Neuronal stem cell (in vitro differentiated cells): ENCODE data around the gene TTC32.
A peak's percentile ranks its signal among the peaks of the same experiment; 100 is the strongest.

Experiments
- DNase-seq: peaks from one replicate; pipeline ENCODE4 v3.0.0-alpha.2; 2013; ENCODE audit warnings: low spot score
- H2AFZ ChIP-seq: one replicate; pipeline ENCODE4 v1.6.1; 2013; ENCODE audit warnings: mild to moderate bottlenecking, low read length, inconsistent platforms
- H2AK5ac ChIP-seq: 2 replicates; pipeline ENCODE4 v1.6.1; 2013; ENCODE audit warnings: low read depth, mild to moderate bottlenecking, inconsistent platforms, low read length, moderate library complexity, mixed read lengths
- H2BK120ac ChIP-seq: 2 replicates; pipeline ENCODE4 v1.6.1; 2013; ENCODE audit warnings: low read depth, mild to moderate bottlenecking, inconsistent platforms, low read length, moderate library complexity, mixed read lengths
- H2BK12ac ChIP-seq: one replicate; pipeline ENCODE4 v1.6.1; 2013; ENCODE audit warnings: low read length, inconsistent platforms
- H2BK15ac ChIP-seq: 2 replicates; pipeline ENCODE4 v1.6.1; 2013; ENCODE audit warnings: mild to moderate bottlenecking, low read length, inconsistent platforms, mixed read lengths
- H2BK5ac ChIP-seq: one replicate; pipeline ENCODE4 v1.6.1; 2013; ENCODE audit warnings: inconsistent platforms, mild to moderate bottlenecking, low read length, moderate library complexity
- H3K14ac ChIP-seq: one replicate; pipeline ENCODE4 v1.6.1; 2013; ENCODE audit warnings: low read length, inconsistent platforms
- H3K18ac ChIP-seq: 2 replicates; pipeline ENCODE4 v1.6.1; 2013; ENCODE audit warnings: low read length, inconsistent platforms
- H3K23ac ChIP-seq: 2 replicates; pipeline ENCODE4 v1.6.1; 2013; ENCODE audit warnings: low read depth, mild to moderate bottlenecking, mixed read lengths, low read length, inconsistent platforms; ENCODE audit not compliant: poor library complexity
- H3K27ac ChIP-seq: replicated peaks from 3 replicates; pipeline ENCODE4 v1.5.1; 2013; ENCODE audit warnings: low read length, inconsistent platforms
- H3K27me3 ChIP-seq, 3 experiments: 2 replicates each; pipeline ENCODE4 v1.6.1; 2013; ENCODE audit warnings: low read length in 3 of 3, mild to moderate bottlenecking in 2 of 3, inconsistent platforms in 1 of 3, low read depth in 1 of 3, mixed read lengths in 1 of 3, moderate library complexity in 1 of 3; ENCODE audit not compliant: control insufficient read depth in 3 of 3, insufficient read depth in 3 of 3
- H3K36me3 ChIP-seq, 2 donors: replicated peaks in 1 of 2; 2 replicates each; pipeline ENCODE4 v1.6.1; 2013; ENCODE audit warnings: low read length in 2 of 2; ENCODE audit not compliant: control insufficient read depth in 2 of 2, insufficient read depth in 2 of 2
- H3K4ac ChIP-seq: 2 replicates; pipeline ENCODE4 v1.6.1; 2013; ENCODE audit warnings: inconsistent platforms, mild to moderate bottlenecking, low read length, moderate library complexity
- H3K4me1 ChIP-seq, 2 donors: 1 replicate in 1 of 2; 2 replicates in 1 of 2; pipeline ENCODE4 v1.6.1; 2013; ENCODE audit warnings: low read length in 2 of 2, low read depth in 1 of 2; ENCODE audit not compliant: control insufficient read depth in 2 of 2, insufficient read depth in 1 of 2
- H3K4me2 ChIP-seq: one replicate; pipeline ENCODE4 v1.6.1; 2013; ENCODE audit warnings: mild to moderate bottlenecking, low read length, inconsistent platforms; ENCODE audit not compliant: insufficient read depth, poor library complexity, severe bottlenecking
- H3K4me3 ChIP-seq, 2 donors: 2 replicates each; pipeline ENCODE4 v1.5.1; 2013; ENCODE audit warnings: low read length in 2 of 2, mild to moderate bottlenecking in 2 of 2, inconsistent platforms in 1 of 2, moderate library complexity in 1 of 2
- H3K79me1 ChIP-seq: one replicate; pipeline ENCODE4 v1.6.1; 2013; ENCODE audit warnings: low read depth, mild to moderate bottlenecking, inconsistent platforms, low read length, moderate library complexity
- H3K9ac ChIP-seq: one replicate; pipeline ENCODE4 v1.6.1; 2013; ENCODE audit warnings: mild to moderate bottlenecking, low read depth, low read length, inconsistent platforms; ENCODE audit not compliant: poor library complexity
- H3K9me3 ChIP-seq, 2 donors: replicated peaks in 1 of 2; 2 replicates each; pipeline versions ENCODE3 to v1.6.1; 2013; ENCODE audit warnings: low read length in 2 of 2, mild to moderate bottlenecking in 2 of 2, inconsistent platforms in 1 of 2, low read depth in 1 of 2, mixed read lengths in 1 of 2, moderate library complexity in 1 of 2; ENCODE audit not compliant: control insufficient read depth in 2 of 2, insufficient read depth in 1 of 2
- H4K8ac ChIP-seq: one replicate; pipeline ENCODE4 v1.6.1; 2013; ENCODE audit warnings: low read depth, mild to moderate bottlenecking, inconsistent platforms, low read length, moderate library complexity
- H4K91ac ChIP-seq: one replicate; pipeline ENCODE4 v1.6.1; 2013; ENCODE audit warnings: low read length, low read depth, mild to moderate bottlenecking, inconsistent platforms; ENCODE audit not compliant: poor library complexity
- WGBS, 2 donors: extraction: QIAGEN DNeasy Blood & Tissue Kit; methylation state at CpG; one replicate each; pipeline ENCODE4 v1.1.7; 2013; ENCODE audit warnings: missing lambda C conversion rate in 2 of 2, mixed read lengths in 1 of 2; ENCODE audit not compliant: insufficient read length in 2 of 2, insufficient replicate concordance in 1 of 2; ENCODE audit errors: extremely low coverage in 2 of 2; 5-methylcytosine and 5-hydroxymethylcytosine counted together

TTC32 gene

DNA sequence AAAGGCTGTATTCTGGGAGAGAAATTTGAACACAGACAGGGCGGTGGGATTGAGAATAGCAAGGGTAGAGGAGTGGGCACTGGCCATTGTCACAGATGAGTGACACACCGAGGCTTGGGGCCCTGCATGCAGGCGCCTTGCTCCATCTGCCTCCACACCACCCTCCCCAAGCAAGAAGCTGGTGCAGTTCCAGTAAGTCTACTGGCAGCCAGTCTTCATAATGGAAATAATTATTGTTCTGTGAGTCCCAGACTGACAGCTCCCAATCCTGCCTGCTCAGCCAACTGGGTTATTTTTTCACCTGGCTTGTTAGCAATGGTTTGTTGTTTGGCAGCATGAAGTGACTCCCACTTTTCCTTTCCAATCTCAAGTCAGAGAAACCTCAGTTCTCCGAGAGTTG, 13.0 kb downstream of the TTC32 start:
- Histone ChIP-seq H4K91ac (no peak overlapping the region), H4K8ac (no peak overlapping the region), H3K27ac (no peak overlapping the region), H3K4me1 (no peaks in the 10 kb centered on the region), H3K79me1 (no peaks in the 10 kb centered on the region), H3K23ac (no peak overlapping the region), H2AFZ (no peak overlapping the region), H3K18ac (no peak overlapping the region), H2BK5ac (no peak overlapping the region), H3K4ac (no peak overlapping the region), H3K4me2 (no peak overlapping the region), H3K14ac (no peak overlapping the region), H2BK12ac (no peak overlapping the region), H3K36me3 (peaks cover 0 to 6% of the 10 kb centered on the region in 2 donors), H3K9ac (no peak overlapping the region), H2AK5ac (no peak overlapping the region), H3K4me3 (no peak overlapping the region), H2BK120ac (no peak overlapping the region), H2BK15ac (no peak overlapping the region), H3K9me3 (no peaks in the 10 kb centered on the region), H3K27me3 (no peaks in the 10 kb centered on the region)
- WGBS, 2 donors = no CpG with 5 or more reads among the region's 4 CpGs
- DNase-seq = no peak

- H3K14ac ChIP-seq = no peak overlapping the region
- H3K9me3 ChIP-seq = no peaks in the 10 kb centered on the region
- no peak overlapping the region for H4K8ac ChIP-seq
- H3K27ac ChIP-seq = no peak overlapping the region
- H3K18ac ChIP-seq = no peak overlapping the region
- no peak overlapping the region for H3K9ac ChIP-seq
- no peaks in the 10 kb centered on the region for H3K27me3 ChIP-seq
- H3K4me3 ChIP-seq = no peak overlapping the region
- H3K36me3 ChIP-seq = no peaks in the 10 kb centered on the region
- no peak overlapping the region for H2BK5ac ChIP-seq
- no peak overlapping the region for H2BK120ac ChIP-seq
- DNase-seq = no peak
- H3K4me2 ChIP-seq = no peak overlapping the region
- H3K79me1 ChIP-seq = no peaks in the 10 kb centered on the region
- H4K91ac ChIP-seq = no peak overlapping the region
- no peak overlapping the region for H3K4ac ChIP-seq
- WGBS, 2 donors = no CpG with 5 or more reads among the region's 7 CpGs
- no peaks in the 10 kb centered on the region for H3K4me1 ChIP-seq
- H2AK5ac ChIP-seq = no peak overlapping the region
- no peak overlapping the region for H3K23ac ChIP-seq
- H2BK15ac ChIP-seq = no peak overlapping the region
- H2BK12ac ChIP-seq = no peak overlapping the region
- no peak overlapping the region for H2AFZ ChIP-seq
Observed at GRCh38 chr2:19887510-19887909, 14.3 kb downstream of the TTC32 start.

GRCh38 chr2:19886261-19886660, 15.5 kb downstream of the TTC32 start:
- H4K91ac ChIP-seq = no peak overlapping the region
- WGBS, 2 donors = no CpG with 5 or more reads among the region's 11 CpGs
- no peak overlapping the region for H2AK5ac ChIP-seq
- no peak overlapping the region for H3K14ac ChIP-seq
- H2BK5ac ChIP-seq = no peak overlapping the region
- no peaks in the 10 kb centered on the region for H3K4me1 ChIP-seq
- no peak overlapping the region for H3K9ac ChIP-seq
- no peaks in the 10 kb centered on the region for H3K9me3 ChIP-seq
- H2BK12ac ChIP-seq = no peak overlapping the region
- H4K8ac ChIP-seq = peak overlapping the region; percentile 52
- no peak overlapping the region for H3K4me3 ChIP-seq
- H3K36me3 ChIP-seq = no peaks in the 10 kb centered on the region
- no peak overlapping the region for H3K4ac ChIP-seq
- no peak overlapping the region for H3K4me2 ChIP-seq
- H3K23ac ChIP-seq = peak overlapping the region; percentile 13
- no peak overlapping the region for H3K27ac ChIP-seq
- H3K18ac ChIP-seq = no peak overlapping the region
- no peak overlapping the region for H2BK120ac ChIP-seq
- no peak overlapping the region for H2BK15ac ChIP-seq
- H3K27me3 ChIP-seq = no peaks in the 10 kb centered on the region
- no peak overlapping the region for H2AFZ ChIP-seq
- H3K79me1 ChIP-seq = no peaks in the 10 kb centered on the region
- no peak for DNase-seq

DNA sequence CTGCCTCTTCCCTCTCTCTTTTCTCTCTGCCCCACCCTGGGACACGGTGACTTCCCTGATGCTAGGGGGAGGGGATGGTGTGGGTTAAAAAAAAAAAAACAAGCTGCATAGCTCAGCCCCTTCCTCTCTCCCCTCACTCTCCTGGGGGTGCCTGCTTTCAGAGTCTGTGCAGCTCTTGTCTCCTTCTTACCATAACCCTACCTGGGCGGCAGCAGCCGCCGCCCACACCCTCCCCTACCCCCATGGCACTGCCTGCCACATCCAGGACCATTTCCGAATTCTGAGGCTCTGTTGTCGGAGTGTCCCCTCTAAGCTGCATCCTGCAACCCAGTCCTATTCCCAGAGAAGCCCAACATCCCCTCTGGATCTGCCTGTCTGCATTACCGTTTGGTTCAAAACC, 16.0 kb downstream of the TTC32 start:
- H3K18ac ChIP-seq = no peak overlapping the region
- no peak overlapping the region for H2BK120ac ChIP-seq
- no peak overlapping the region for H3K4ac ChIP-seq
- no peak overlapping the region for H4K91ac ChIP-seq
- H3K79me1 ChIP-seq = no peaks in the 10 kb centered on the region
- H2AFZ ChIP-seq = no peak overlapping the region
- H3K4me3 ChIP-seq = no peak overlapping the region
- H3K9me3 ChIP-seq = no peaks in the 10 kb centered on the region
- H3K14ac ChIP-seq = no peak overlapping the region
- no peak overlapping the region for H3K9ac ChIP-seq
- no peak overlapping the region for H3K23ac ChIP-seq
- no peak overlapping the region for H3K27ac ChIP-seq
- H3K4me2 ChIP-seq = no peak overlapping the region
- H2AK5ac ChIP-seq = no peak overlapping the region
- H2BK12ac ChIP-seq = no peak overlapping the region
- H3K4me1 ChIP-seq = no peaks in the 10 kb centered on the region
- no CpG with 5 or more reads among the region's 7 CpGs for WGBS, 2 donors
- H2BK15ac ChIP-seq = no peak overlapping the region
- DNase-seq = no peak
- H4K8ac ChIP-seq = no peak overlapping the region
- no peaks in the 10 kb centered on the region for H3K36me3 ChIP-seq
- no peak overlapping the region for H2BK5ac ChIP-seq
- H3K27me3 ChIP-seq = no peaks in the 10 kb centered on the region
